Activated CD4-positive, CD25-positive, alpha-beta regulatory T cell treated with anti-CD3 and anti-CD28 coated beads, Interleukin-2, amount 50 U/mL, for 72 hours (primary cell): ENCODE measurements around the gene MYL10.

Source experiments
- DNase-seq: peaks from one replicate; pipeline ENCODE4 v3.0.0; 2021

MYL10 gene

GRCh38 chr7:101563943-101564777, 64.9 kb downstream of the MYL10 start:
- no peak for DNase-seq
